Adipocyte (in vitro differentiated cells): ENCODE data around the gene TENM4.
A peak's percentile ranks its signal among the peaks of the same experiment; 100 is the strongest.

Experiments used
- DNase-seq: peaks from one replicate; pipeline ENCODE4 v3.0.0-alpha.2; 2015; ENCODE audit warnings: low read depth
- H3K27me3 ChIP-seq: replicated peaks from 2 replicates; pipeline ENCODE4 v1.7.0; 2013; ENCODE audit warnings: mild to moderate bottlenecking, low read length, moderate library complexity; ENCODE audit not compliant: control insufficient read depth, insufficient read depth
- H3K36me3 ChIP-seq: 2 replicates; pipeline ENCODE4 v1.7.0; 2013; ENCODE audit warnings: low read length, mild to moderate bottlenecking, moderate library complexity; ENCODE audit not compliant: control insufficient read depth, insufficient read depth, severe bottlenecking
- H3K4me1 ChIP-seq: 2 replicates; pipeline ENCODE4 v1.7.0; 2013; ENCODE audit warnings: mild to moderate bottlenecking, low read length, moderate library complexity; ENCODE audit not compliant: control insufficient read depth, insufficient read depth
- H3K4me3 ChIP-seq: 2 replicates; pipeline ENCODE4 v1.7.0; 2013; ENCODE audit warnings: mild to moderate bottlenecking, low read length, moderate library complexity
- H3K9ac ChIP-seq: 2 replicates; pipeline ENCODE4 v1.7.0; 2013; ENCODE audit warnings: mild to moderate bottlenecking, low read length, moderate library complexity
- H3K9me3 ChIP-seq: 2 replicates; pipeline ENCODE4 v1.7.0; 2013; ENCODE audit warnings: mild to moderate bottlenecking, low read length, moderate library complexity; ENCODE audit not compliant: control insufficient read depth

TENM4 gene

GRCh38 chr11:78786746-78787145 is 654.1 kb downstream of the TENM4 start:
- H3K4me3 ChIP-seq = no peak overlapping the region

GRCh38 chr11:78786086-78786485 is 654.7 kb downstream of the TENM4 start:
- Histone ChIP-seq H3K27me3 (no peaks in the 10 kb centered on the region), H3K4me1 (peaks cover 14% of the 10 kb centered on the region), H3K4me3 (no peak overlapping the region), H3K9ac (no peak overlapping the region), H3K36me3 (peaks cover 6% of the 10 kb centered on the region), H3K9me3 (no peaks in the 10 kb centered on the region)
- DNase-seq = peak; percentile 36

More at GRCh38 chr11:78786746-78787145, 654.1 kb downstream of the TENM4 start:
- H3K36me3 ChIP-seq = peaks cover 6% of the 10 kb centered on the region
- H3K9ac ChIP-seq = no peak overlapping the region
- no peaks in the 10 kb centered on the region for H3K9me3 ChIP-seq
- DNase-seq = no peak
- no peaks in the 10 kb centered on the region for H3K27me3 ChIP-seq
- peaks cover 14% of the 10 kb centered on the region for H3K4me1 ChIP-seq

- Histone ChIP-seq H3K4me1 (peaks cover 14% of the 10 kb centered on the region), H3K9me3 (no peaks in the 10 kb centered on the region), H3K9ac (no peak overlapping the region), H3K4me3 (no peak overlapping the region), H3K36me3 (peaks cover 3% of the 10 kb centered on the region), H3K27me3 (no peaks in the 10 kb centered on the region)
- DNase-seq = peak; percentile 66
Measured at GRCh38 chr11:78784321-78785061, 656.3 kb downstream of the TENM4 start.

GRCh38 chr11:78783846-78784245 is 657.0 kb downstream of the TENM4 start:
- peaks cover 3% of the 10 kb centered on the region for H3K36me3 ChIP-seq
- H3K4me3 ChIP-seq = no peak overlapping the region
- H3K4me1 ChIP-seq = peaks cover 14% of the 10 kb centered on the region
- DNase-seq = no peak
- H3K9ac ChIP-seq = no peak overlapping the region
- no peaks in the 10 kb centered on the region for H3K27me3 ChIP-seq
- no peaks in the 10 kb centered on the region for H3K9me3 ChIP-seq

- DNase-seq = no peak
- Histone ChIP-seq H3K4me1 (peaks cover 11% of the 10 kb centered on the region), H3K9me3 (no peaks in the 10 kb centered on the region), H3K9ac (no peak overlapping the region), H3K36me3 (peaks cover 3% of the 10 kb centered on the region), H3K27me3 (no peaks in the 10 kb centered on the region), H3K4me3 (no peak overlapping the region)
Measured at GRCh38 chr11:78783301-78783700, 657.5 kb downstream of the TENM4 start.

- no peaks in the 10 kb centered on the region for H3K27me3 ChIP-seq
Measured at GRCh38 chr11:78782725-78783124, 658.1 kb downstream of the TENM4 start.

GRCh38 chr11:78780889-78781288 is 659.9 kb downstream of the TENM4 start:
- H3K9me3 ChIP-seq = no peaks in the 10 kb centered on the region
- no peak overlapping the region for H3K9ac ChIP-seq
- H3K4me3 ChIP-seq = no peak overlapping the region
- no peak for DNase-seq
- H3K36me3 ChIP-seq = no peaks in the 10 kb centered on the region
- no peaks in the 10 kb centered on the region for H3K27me3 ChIP-seq
- H3K4me1 ChIP-seq = peaks cover 7% of the 10 kb centered on the region

More at GRCh38 chr11:78782725-78783124, 658.1 kb downstream of the TENM4 start:
- DNase-seq = peak; percentile 16
- H3K9me3 ChIP-seq = no peaks in the 10 kb centered on the region
- H3K4me3 ChIP-seq = no peak overlapping the region
- peaks cover 3% of the 10 kb centered on the region for H3K36me3 ChIP-seq
- H3K9ac ChIP-seq = no peak overlapping the region
- H3K4me1 ChIP-seq = peaks cover 7% of the 10 kb centered on the region

GRCh38 chr11:78773492-78773891 is 667.3 kb downstream of the TENM4 start:
- DNase-seq = no peak
- Histone ChIP-seq H3K9me3 (no peaks in the 10 kb centered on the region), H3K27me3 (no peaks in the 10 kb centered on the region), H3K4me1 (no peaks in the 10 kb centered on the region), H3K9ac (no peak overlapping the region), H3K4me3 (no peak overlapping the region), H3K36me3 (peaks cover 5% of the 10 kb centered on the region)

- peak; percentile 27 for DNase-seq
- no peaks in the 10 kb centered on the region for H3K4me1 ChIP-seq
- H3K4me3 ChIP-seq = no peak overlapping the region
Measured at GRCh38 chr11:78773077-78773476, 667.8 kb downstream of the TENM4 start.

GRCh38 chr11:78772186-78772585 is 668.6 kb downstream of the TENM4 start:
- no peak for DNase-seq
- H3K4me3 ChIP-seq = no peak overlapping the region
- H3K4me1 ChIP-seq = peaks cover 3% of the 10 kb centered on the region
- no peaks in the 10 kb centered on the region for H3K27me3 ChIP-seq
- H3K36me3 ChIP-seq = peaks cover 5% of the 10 kb centered on the region
- no peaks in the 10 kb centered on the region for H3K9me3 ChIP-seq
- H3K9ac ChIP-seq = no peak overlapping the region

More at GRCh38 chr11:78773077-78773476, 667.8 kb downstream of the TENM4 start:
- H3K9me3 ChIP-seq = no peaks in the 10 kb centered on the region
- H3K9ac ChIP-seq = no peak overlapping the region
- no peaks in the 10 kb centered on the region for H3K27me3 ChIP-seq
- peaks cover 5% of the 10 kb centered on the region for H3K36me3 ChIP-seq

- Histone ChIP-seq H3K36me3 (peaks cover 5% of the 10 kb centered on the region), H3K9me3 (no peaks in the 10 kb centered on the region), H3K27me3 (no peaks in the 10 kb centered on the region), H3K4me3 (no peak overlapping the region), H3K9ac (no peak overlapping the region), H3K4me1 (peaks cover 3% of the 10 kb centered on the region)
- no peak for DNase-seq
Measured at GRCh38 chr11:78770931-78771330, 669.9 kb downstream of the TENM4 start.

- Histone ChIP-seq H3K36me3 (peaks cover 5% of the 10 kb centered on the region), H3K4me1 (peaks cover 3% of the 10 kb centered on the region), H3K27me3 (no peaks in the 10 kb centered on the region), H3K9me3 (no peaks in the 10 kb centered on the region), H3K4me3 (no peak overlapping the region), H3K9ac (no peak overlapping the region)
- DNase-seq = no peak
Measured at GRCh38 chr11:78768971-78769370, 671.9 kb downstream of the TENM4 start.
